ENCODE data around the gene TUBB4B. TPM values are rescaled to one million over a fixed set of nuclear protein-coding genes. Genes with fewer than 3 reads are reported as not detected.

Gene TUBB4B
- total and polyA plus RNA-seq, 2 experiments from 2014 or later, result 309 to 446 TPM

DNA sequence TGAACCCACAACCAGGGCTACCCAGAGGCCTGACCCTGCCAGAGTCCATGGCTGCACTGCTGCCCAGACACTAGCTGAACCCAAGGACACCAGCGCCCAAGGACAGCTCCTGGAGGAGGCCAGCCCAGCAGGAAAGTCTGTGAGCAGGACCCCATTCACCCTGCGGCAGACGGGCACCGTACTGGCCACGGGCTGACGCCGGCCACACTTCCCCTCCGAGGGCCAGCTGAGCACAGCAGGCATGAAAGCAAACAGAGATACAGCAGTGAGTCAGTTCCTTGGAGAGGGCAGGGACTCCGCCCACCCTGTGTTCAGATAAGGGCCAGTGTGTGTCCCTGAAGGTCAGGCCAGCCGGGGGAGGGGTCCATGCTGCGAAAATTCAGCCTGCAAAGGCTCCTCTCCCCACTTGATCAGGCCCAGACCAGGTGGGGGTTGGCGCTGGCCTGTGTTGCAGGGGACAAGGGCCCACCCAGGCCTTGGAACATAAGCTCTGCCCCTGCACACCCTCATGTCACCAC is 22.3 kb upstream of the TUBB4B start:
- H3K36me3 ChIP-seq (replicated peaks; ENCODE audit: insufficient read depth, low read depth), result no peaks in the 10 kb centered on the region
- no peaks in the 10 kb centered on the region for H4K20me1 ChIP-seq (ENCODE audit: insufficient read depth, poor library complexity, severe bottlenecking)
- no peak overlapping the region for H3K4me3 ChIP-seq
- no peaks in the 10 kb centered on the region for H3K27me3 ChIP-seq
- H3K27ac ChIP-seq, result peak overlapping the region; percentile 82
- H3K4me2 ChIP-seq, result peak overlapping the region; percentile 70
- TF ChIP-seq EZH2phosphoT487 (IDR thresholded peaks at IDR 0.05; ENCODE audit: low read depth, severe bottlenecking, unreplicated experiment) (no peak), EZH2 (IDR thresholded peaks at IDR 0.05; ENCODE audit: borderline replicate concordance) (no peak), CTCF (IDR thresholded peaks at IDR 0.05; ENCODE audit: poor library complexity) (no peak)
- no peaks in the 10 kb centered on the region for H3K79me2 ChIP-seq
- H2AFZ ChIP-seq, result no peak overlapping the region
- WGBS (ENCODE audit: low lambda C conversion rate, missing lambda C conversion rate), result 30% methylated on average over 12 of the region's 12 CpGs
- H3K9me2 ChIP-seq (replicated peaks; ENCODE audit: insufficient read depth), result no peaks in the 10 kb centered on the region
- peaks cover 29% of the 10 kb centered on the region for H3K4me1 ChIP-seq (ENCODE audit: insufficient read depth)
- no peaks in the 10 kb centered on the region for H3K9me3 ChIP-seq (ENCODE audit: low read depth)
- DNase-seq (ENCODE audit: low spot score), result peak; percentile 82

GRCh38 chr9:137219757-137220316 is 21.2 kb upstream of the TUBB4B start:
- Histone ChIP-seq H3K4me1 (ENCODE audit: insufficient read depth) (peaks cover 34% of the 10 kb centered on the region), H3K4me2 (no peak overlapping the region), H4K20me1 (ENCODE audit: insufficient read depth, poor library complexity, severe bottlenecking) (no peaks in the 10 kb centered on the region), H3K9me3 (ENCODE audit: low read depth) (no peaks in the 10 kb centered on the region), H2AFZ (no peak overlapping the region), H3K27ac (peak overlapping the region; percentile 82), H3K36me3 (replicated peaks; ENCODE audit: insufficient read depth, low read depth) (no peaks in the 10 kb centered on the region), H3K79me2 (no peaks in the 10 kb centered on the region), H3K9me2 (replicated peaks; ENCODE audit: insufficient read depth) (no peaks in the 10 kb centered on the region), H3K4me3 (no peak overlapping the region), H3K27me3 (no peaks in the 10 kb centered on the region)
- DNase-seq (ENCODE audit: low spot score), result no peak
- WGBS (ENCODE audit: low lambda C conversion rate, missing lambda C conversion rate), result 96% methylated on average over 10 of the region's 10 CpGs
- no peak for TF ChIP-seq CTCF (IDR thresholded peaks at IDR 0.05; ENCODE audit: poor library complexity)
- TF ChIP-seq EZH2phosphoT487 (IDR thresholded peaks at IDR 0.05; ENCODE audit: low read depth, severe bottlenecking, unreplicated experiment), result no peak
- TF ChIP-seq EZH2 (IDR thresholded peaks at IDR 0.05; ENCODE audit: borderline replicate concordance), result no peak

GRCh38 chr9:137220317-137221094 is 20.6 kb upstream of the TUBB4B start:
- no peak overlapping the region for H3K27ac ChIP-seq
- no peak overlapping the region for H2AFZ ChIP-seq
- no peak for DNase-seq (ENCODE audit: low spot score)
- TF ChIP-seq EZH2phosphoT487 (IDR thresholded peaks at IDR 0.05; ENCODE audit: low read depth, severe bottlenecking, unreplicated experiment) (no peak), CTCF (IDR thresholded peaks at IDR 0.05; ENCODE audit: poor library complexity) (no peak)
- no peaks in the 10 kb centered on the region for H3K9me2 ChIP-seq (replicated peaks; ENCODE audit: insufficient read depth)
- peaks cover 34% of the 10 kb centered on the region for H3K4me1 ChIP-seq (ENCODE audit: insufficient read depth)
- H3K79me2 ChIP-seq, result no peaks in the 10 kb centered on the region
- H3K36me3 ChIP-seq (replicated peaks; ENCODE audit: insufficient read depth, low read depth), result no peaks in the 10 kb centered on the region
- H3K9me3 ChIP-seq (ENCODE audit: low read depth), result no peaks in the 10 kb centered on the region
- WGBS (ENCODE audit: low lambda C conversion rate, missing lambda C conversion rate), result 93% methylated on average over 47 of the region's 52 CpGs
- H4K20me1 ChIP-seq (ENCODE audit: insufficient read depth, poor library complexity, severe bottlenecking), result no peaks in the 10 kb centered on the region
- H3K4me2 ChIP-seq, result no peak overlapping the region
- no peak overlapping the region for H3K4me3 ChIP-seq
- H3K27me3 ChIP-seq, result no peaks in the 10 kb centered on the region

All from hepatocyte (in vitro differentiated cells).